Measurements from ENCODE around the gene STAG2. TPM values are rescaled to one million over a fixed set of nuclear protein-coding genes. Genes with fewer than 3 reads are reported as not detected.

The STAG2 gene
- total RNA-seq, 1 donor from 2014 or later: 54.0 TPM

DNA sequence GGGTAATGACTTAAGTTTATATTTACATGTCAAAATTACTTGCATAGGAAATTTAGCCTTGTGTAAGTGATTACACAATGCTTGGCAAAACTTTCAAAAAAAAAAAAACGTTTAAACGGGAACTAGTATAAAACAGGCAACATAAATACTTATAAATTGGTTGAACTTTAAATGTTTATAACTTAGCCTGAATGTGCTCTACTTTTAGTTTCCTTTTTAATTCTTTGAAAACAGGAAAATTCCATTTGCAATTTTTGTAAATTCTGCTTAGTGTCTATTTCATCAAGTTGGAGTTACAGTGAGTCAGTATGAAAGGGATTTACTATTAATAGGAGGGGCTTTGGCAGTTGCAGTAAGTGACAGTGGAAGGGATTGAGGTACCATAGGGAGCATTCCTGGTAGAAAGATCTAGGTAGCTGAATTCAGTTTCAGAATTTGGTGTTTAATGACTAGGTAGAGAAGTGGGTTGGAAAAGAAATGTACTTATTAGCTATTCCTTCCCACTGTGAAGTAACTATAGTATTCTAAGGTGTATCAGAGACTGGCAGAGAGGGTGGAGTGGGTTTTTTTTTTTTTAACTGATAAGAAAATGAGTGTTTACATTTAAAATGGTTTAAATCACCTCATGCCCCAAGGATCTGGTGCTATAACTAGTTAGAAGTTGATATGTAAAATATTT, 2.8 kb downstream of the STAG2 start:
- H3K9me3 ChIP-seq: no peaks in the 10 kb centered on the region
- H3K4me3 ChIP-seq: peak overlapping the region in 1 of 2 donors; percentile 57
- H3K27ac ChIP-seq: peak overlapping the region; percentile 37
- no peaks in the 10 kb centered on the region for H3K36me3 ChIP-seq
- intact Hi-C loops (cut with DNase I): no loop called here
- no peak for DNase-seq (ENCODE audit: extremely low spot score in 2 of 2)
- H3K27me3 ChIP-seq: no peaks in the 10 kb centered on the region
- TF ChIP-seq POLR2AphosphoS5 (IDR thresholded peaks at IDR 0.05; ENCODE audit: insufficient read depth in 1 of 2, low read depth in 1 of 2) (no peak), POLR2A (IDR thresholded peaks at IDR 0.05) (no peak)
- TF ChIP-seq, protein P1, sequence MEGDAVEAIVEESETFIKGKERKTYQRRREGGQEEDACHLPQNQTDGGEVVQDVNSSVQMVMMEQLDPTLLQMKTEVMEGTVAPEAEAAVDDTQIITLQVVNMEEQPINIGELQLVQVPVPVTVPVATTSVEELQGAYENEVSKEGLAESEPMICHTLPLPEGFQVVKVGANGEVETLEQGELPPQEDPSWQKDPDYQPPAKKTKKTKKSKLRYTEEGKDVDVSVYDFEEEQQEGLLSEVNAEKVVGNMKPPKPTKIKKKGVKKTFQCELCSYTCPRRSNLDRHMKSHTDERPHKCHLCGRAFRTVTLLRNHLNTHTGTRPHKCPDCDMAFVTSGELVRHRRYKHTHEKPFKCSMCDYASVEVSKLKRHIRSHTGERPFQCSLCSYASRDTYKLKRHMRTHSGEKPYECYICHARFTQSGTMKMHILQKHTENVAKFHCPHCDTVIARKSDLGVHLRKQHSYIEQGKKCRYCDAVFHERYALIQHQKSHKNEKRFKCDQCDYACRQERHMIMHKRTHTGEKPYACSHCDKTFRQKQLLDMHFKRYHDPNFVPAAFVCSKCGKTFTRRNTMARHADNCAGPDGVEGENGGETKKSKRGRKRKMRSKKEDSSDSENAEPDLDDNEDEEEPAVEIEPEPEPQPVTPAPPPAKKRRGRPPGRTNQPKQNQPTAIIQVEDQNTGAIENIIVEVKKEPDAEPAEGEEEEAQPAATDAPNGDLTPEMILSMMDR (IDR thresholded peaks at IDR 0.05): no peak
- peaks cover 11% of the 10 kb centered on the region for H3K4me1 ChIP-seq

DNA sequence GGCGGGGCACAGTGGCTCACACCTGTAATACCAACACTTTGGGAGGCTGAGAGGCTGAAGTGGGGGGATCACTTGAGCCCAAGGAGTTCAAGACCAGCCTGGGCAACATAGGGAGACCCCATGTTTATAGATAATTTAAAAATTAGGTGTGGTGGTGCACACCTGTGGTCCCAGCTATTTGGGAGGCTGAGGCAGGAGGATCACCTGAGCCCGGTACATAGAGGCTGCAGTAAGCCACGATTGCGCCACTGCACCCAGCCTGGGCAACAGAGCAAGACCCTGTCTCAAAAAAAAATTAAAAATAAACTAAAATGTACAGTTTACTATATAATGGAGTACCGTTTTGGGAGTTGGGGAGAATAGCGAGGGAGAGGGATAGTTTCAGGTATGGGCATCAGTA, 4.2 kb downstream of the STAG2 start:
- intact Hi-C loops (cut with DNase I): no loop called here
- no peaks in the 10 kb centered on the region for H3K27me3 ChIP-seq
- H3K36me3 ChIP-seq: no peaks in the 10 kb centered on the region
- no peaks in the 10 kb centered on the region for H3K9me3 ChIP-seq
- no peak overlapping the region for H3K27ac ChIP-seq
- no peak overlapping the region for H3K4me3 ChIP-seq
- DNase-seq (ENCODE audit: extremely low spot score in 2 of 2): no peak
- peaks cover 11% of the 10 kb centered on the region for H3K4me1 ChIP-seq
- TF ChIP-seq, protein P1 (IDR thresholded peaks at IDR 0.05): no peak

DNA sequence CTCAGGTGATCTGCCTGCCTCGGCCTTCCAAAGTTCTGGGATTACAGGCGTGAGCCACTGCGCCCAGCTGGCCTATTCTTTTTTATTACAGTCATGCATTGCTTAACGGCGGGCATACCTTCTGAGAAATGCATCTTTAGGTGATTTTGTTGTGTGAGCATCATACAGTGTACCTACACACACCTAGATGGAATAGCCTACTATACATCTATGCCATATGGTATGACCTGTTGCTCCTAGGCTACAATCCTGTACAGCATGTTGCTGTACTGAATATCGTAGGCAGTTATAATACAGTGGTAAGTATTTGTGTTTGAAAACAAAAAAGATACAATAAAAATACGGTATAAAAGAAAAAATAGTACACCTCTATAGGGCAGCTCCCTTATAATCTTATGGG, 6.0 kb downstream of the STAG2 start:
- no peak for TF ChIP-seq POLR2AphosphoS5 (IDR thresholded peaks at IDR 0.05; ENCODE audit: insufficient read depth in 1 of 2, low read depth in 1 of 2)
- TF ChIP-seq, protein P1 (IDR thresholded peaks at IDR 0.05): no peak
- no peak for TF ChIP-seq POLR2A (IDR thresholded peaks at IDR 0.05)
- intact Hi-C loops (cut with DNase I): no loop called here
- Histone ChIP-seq H3K27me3 (no peaks in the 10 kb centered on the region), H3K4me3 (no peak overlapping the region), H3K27ac (no peak overlapping the region), H3K9me3 (no peaks in the 10 kb centered on the region), H3K36me3 (no peaks in the 10 kb centered on the region), H3K4me1 (peaks cover 11% of the 10 kb centered on the region)
- DNase-seq (ENCODE audit: extremely low spot score in 2 of 2): no peak

DNA sequence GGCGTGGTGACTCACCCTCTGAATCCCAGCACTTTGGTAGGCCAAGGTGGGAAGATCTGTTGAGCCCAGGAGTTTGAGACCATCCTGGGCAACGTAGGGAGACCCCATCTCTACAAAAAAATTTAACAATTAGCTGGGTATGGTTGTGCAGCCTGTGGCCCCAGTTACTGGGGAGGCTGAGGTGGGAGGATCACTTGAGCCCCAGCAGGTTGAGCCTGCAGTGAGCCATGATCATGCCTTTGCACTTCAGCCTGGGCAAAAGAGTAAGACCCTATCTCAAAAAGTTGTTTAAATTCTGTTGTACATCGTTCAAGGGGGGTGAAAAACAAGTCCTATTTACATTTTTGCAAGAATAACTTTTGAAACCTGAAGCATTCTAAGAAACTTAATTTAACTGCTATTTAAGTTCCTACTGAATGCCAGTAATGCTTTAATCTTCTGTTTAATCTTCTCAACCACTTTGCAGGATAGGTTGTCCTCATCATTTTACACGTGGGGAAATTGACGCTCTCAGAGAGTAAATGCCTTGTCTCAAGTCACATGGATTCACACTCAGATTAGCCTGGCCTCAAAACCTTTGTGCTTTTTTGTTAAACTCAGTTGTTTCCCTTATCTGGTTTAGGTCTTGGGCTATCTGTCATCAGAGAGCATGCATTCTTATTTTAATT, 7.0 kb downstream of the STAG2 start:
- Histone ChIP-seq H3K27me3 (no peaks in the 10 kb centered on the region), H3K27ac (no peak overlapping the region), H3K4me1 (peaks cover 18% of the 10 kb centered on the region), H3K9me3 (no peaks in the 10 kb centered on the region), H3K4me3 (no peak overlapping the region), H3K36me3 (no peaks in the 10 kb centered on the region)
- DNase-seq (ENCODE audit: extremely low spot score in 2 of 2): no peak
- no peak for TF ChIP-seq POLR2A (IDR thresholded peaks at IDR 0.05)
- no peak for TF ChIP-seq POLR2AphosphoS5 (IDR thresholded peaks at IDR 0.05; ENCODE audit: insufficient read depth in 1 of 2, low read depth in 1 of 2)
- TF ChIP-seq, protein P1 (IDR thresholded peaks at IDR 0.05): no peak
- intact Hi-C loops (cut with DNase I): no loop called here

DNA sequence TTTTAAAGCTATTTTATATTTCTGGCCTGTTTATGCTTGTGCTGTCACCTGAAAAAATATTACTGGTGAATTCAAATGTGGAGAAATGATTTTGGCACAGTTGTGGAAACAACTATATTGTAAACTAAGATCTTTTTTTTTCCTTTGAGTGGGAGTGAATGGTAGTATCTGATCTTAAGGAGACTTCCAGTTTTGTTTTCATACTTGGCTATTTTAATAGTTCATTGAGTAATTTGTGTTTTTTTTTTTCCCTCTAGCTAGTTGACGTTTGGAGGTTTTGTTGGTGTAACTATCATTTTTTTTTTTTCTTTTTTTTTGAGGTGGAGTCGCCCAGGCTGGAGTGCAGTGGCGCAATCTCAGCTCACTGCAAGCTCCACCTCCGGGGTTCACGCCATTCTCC, 10.5 kb downstream of the STAG2 start:
- H3K27ac ChIP-seq: no peak overlapping the region
- H3K9me3 ChIP-seq: no peaks in the 10 kb centered on the region

More for the DNA sequence above, 10.5 kb downstream of the STAG2 start:
- intact Hi-C loops (cut with DNase I): no loop called here
- no peaks in the 10 kb centered on the region for H3K36me3 ChIP-seq
- TF ChIP-seq, protein P1 (IDR thresholded peaks at IDR 0.05): no peak
- TF ChIP-seq POLR2A (IDR thresholded peaks at IDR 0.05) (no peak), POLR2AphosphoS5 (IDR thresholded peaks at IDR 0.05; ENCODE audit: insufficient read depth in 1 of 2, low read depth in 1 of 2) (peak in 1 of 2 donors; percentile 29)
- no peaks in the 10 kb centered on the region for H3K27me3 ChIP-seq
- no peak overlapping the region for H3K4me3 ChIP-seq
- peaks cover 25% of the 10 kb centered on the region for H3K4me1 ChIP-seq
- no peak for DNase-seq (ENCODE audit: extremely low spot score in 2 of 2)
